IMR-90 (cell line): ENCODE data around the gene THRB.

ENCODE experiments used
- BHLHE40 ChIP-seq: fragments of 150-350 bp; IDR thresholded peaks from 2 replicates; pipeline ENCODE4 v1.6.1; 2016; ENCODE audit warnings: mild to moderate bottlenecking, low read depth, low read length
- CEBPB ChIP-seq: IDR thresholded peaks from 2 replicates; pipeline ENCODE4 v1.6.1; 2012; ENCODE audit warnings: low read depth, low read length, improper control_type of control experiment
- FOS ChIP-seq: fragments of 150-350 bp; IDR thresholded peaks from 2 replicates; pipeline ENCODE4 v1.6.1; 2016; ENCODE audit warnings: low read depth, low read length
- MAFK ChIP-seq: IDR thresholded peaks from 2 replicates; pipeline ENCODE4 v1.6.1; 2012; ENCODE audit warnings: low read depth, low read length, improper control_type of control experiment
- MAZ ChIP-seq: IDR thresholded peaks from 2 replicates; pipeline ENCODE4 v1.6.1; 2012; ENCODE audit warnings: low read depth, mild to moderate bottlenecking, low read length, improper control_type of control experiment, moderate library complexity, borderline replicate concordance
- POLR2A ChIP-seq: IDR thresholded peaks from 2 replicates; pipeline ENCODE4 v1.6.1; 2012; ENCODE audit warnings: mild to moderate bottlenecking, low read depth, low read length
- RAD21 ChIP-seq: IDR thresholded peaks from 2 replicates; pipeline ENCODE4 v1.6.1; 2012; ENCODE audit warnings: low read length, improper control_type of control experiment
- RFX5 ChIP-seq: IDR thresholded peaks from 2 replicates; pipeline ENCODE4 v1.8.0; 2012; ENCODE audit warnings: low read depth, mild to moderate bottlenecking, low read length, moderate library complexity
- SMC3 ChIP-seq: fragments of 150-350 bp; IDR thresholded peaks from 2 replicates; pipeline ENCODE4 v1.6.1; 2016; ENCODE audit warnings: low read depth, mild to moderate bottlenecking, antibody characterized with exemption, low read length, moderate library complexity
- TF ChIP-seq, protein P1 (sequence below): conservative IDR thresholded peaks from 2 replicates; pipeline ENCODE4 v1.5.1; 2012; ENCODE audit warnings: mild to moderate bottlenecking, low read depth, low read length, improper control_type of control experiment
- TF ChIP-seq, protein P2 (sequence below): fragments of 150-350 bp; IDR thresholded peaks from 2 replicates; pipeline ENCODE4 v1.6.1; 2017; ENCODE audit warnings: mild to moderate bottlenecking, antibody characterized with exemption, low read length, low read depth

DNA sequence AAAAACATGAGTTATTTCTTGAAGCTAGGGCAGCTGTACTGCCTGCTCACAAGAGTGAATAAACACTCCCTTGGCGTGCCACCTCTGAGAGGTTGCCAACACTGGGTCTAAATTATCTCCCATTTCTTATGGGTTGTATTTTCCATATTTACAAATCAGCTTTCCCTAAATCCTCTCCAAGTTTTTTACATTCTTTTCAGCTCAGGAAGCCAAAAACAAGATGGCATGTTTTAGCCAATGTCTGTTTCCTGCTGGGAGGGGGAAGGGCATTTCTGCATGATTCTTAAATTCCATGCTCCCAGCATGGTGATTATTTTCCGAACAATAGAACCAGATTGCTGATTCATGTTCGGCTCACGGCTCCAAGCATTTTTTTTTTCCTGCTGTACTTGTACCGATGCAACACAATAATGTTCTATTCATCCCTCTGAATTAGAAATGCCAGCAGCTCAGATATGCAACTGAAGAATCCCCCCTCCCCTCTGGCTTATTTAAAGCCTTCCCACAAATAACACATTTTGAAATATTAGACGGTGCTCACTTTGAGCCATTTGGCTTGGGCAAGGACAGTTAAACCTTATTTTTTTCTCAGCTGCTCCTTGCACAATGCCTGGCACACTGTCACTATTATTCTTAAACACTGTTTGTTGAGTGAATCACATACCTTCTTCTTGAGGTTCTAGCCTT lies 252.5 kb downstream of the THRB start:
- TF ChIP-seq FOS (no peak), RAD21 (no peak), MAFK (no peak), CEBPB (no peak), RFX5 (no peak), POLR2A (no peak), SMC3 (no peak), BHLHE40 (no peak), MAZ (no peak)
- TF ChIP-seq, protein P1, sequence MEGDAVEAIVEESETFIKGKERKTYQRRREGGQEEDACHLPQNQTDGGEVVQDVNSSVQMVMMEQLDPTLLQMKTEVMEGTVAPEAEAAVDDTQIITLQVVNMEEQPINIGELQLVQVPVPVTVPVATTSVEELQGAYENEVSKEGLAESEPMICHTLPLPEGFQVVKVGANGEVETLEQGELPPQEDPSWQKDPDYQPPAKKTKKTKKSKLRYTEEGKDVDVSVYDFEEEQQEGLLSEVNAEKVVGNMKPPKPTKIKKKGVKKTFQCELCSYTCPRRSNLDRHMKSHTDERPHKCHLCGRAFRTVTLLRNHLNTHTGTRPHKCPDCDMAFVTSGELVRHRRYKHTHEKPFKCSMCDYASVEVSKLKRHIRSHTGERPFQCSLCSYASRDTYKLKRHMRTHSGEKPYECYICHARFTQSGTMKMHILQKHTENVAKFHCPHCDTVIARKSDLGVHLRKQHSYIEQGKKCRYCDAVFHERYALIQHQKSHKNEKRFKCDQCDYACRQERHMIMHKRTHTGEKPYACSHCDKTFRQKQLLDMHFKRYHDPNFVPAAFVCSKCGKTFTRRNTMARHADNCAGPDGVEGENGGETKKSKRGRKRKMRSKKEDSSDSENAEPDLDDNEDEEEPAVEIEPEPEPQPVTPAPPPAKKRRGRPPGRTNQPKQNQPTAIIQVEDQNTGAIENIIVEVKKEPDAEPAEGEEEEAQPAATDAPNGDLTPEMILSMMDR = no peak
- TF ChIP-seq, protein P2, sequence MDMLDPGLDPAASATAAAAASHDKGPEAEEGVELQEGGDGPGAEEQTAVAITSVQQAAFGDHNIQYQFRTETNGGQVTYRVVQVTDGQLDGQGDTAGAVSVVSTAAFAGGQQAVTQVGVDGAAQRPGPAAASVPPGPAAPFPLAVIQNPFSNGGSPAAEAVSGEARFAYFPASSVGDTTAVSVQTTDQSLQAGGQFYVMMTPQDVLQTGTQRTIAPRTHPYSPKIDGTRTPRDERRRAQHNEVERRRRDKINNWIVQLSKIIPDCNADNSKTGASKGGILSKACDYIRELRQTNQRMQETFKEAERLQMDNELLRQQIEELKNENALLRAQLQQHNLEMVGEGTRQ = no peak
